SK-N-SH treated with all-trans-retinoic acid at 6 μM for 48 hours (cell line): ENCODE results near the gene LRRC25.

Source experiments
- ATAC-seq: fragments of 200-7000 bp; cut with Tn5 transposase; 3 replicates; pipeline ENCODE4 v1.9.1; 2020; ENCODE audit warnings: mild to moderate bottlenecking, moderate library complexity
- ARNTL ChIP-seq: fragments of 450-650 bp; formaldehyde crosslinking; IDR thresholded peaks from 2 replicates; pipeline ENCODE4 v1.5.0; 2020; ENCODE audit warnings: low read depth, mild to moderate bottlenecking, moderate library complexity, borderline replicate concordance
- BACH2 ChIP-seq: fragments of 250-450 bp; sonication (Bioruptor Pico); IDR thresholded peaks from 2 replicates; pipeline ENCODE4 v1.9.0; 2021; ENCODE audit warnings: mild to moderate bottlenecking, borderline replicate concordance
- CSDC2 ChIP-seq: fragments of 250-450 bp; sonication (Bioruptor Pico); IDR thresholded peaks from 2 replicates; pipeline ENCODE4 v1.5.0; 2020; ENCODE audit warnings: mild to moderate bottlenecking, moderate library complexity
- ESRRG ChIP-seq: fragments of 250-450 bp; sonication (Bioruptor Pico); IDR thresholded peaks from 2 replicates; pipeline ENCODE4 v1.6.1; 2021; ENCODE audit warnings: mild to moderate bottlenecking
- GLIS3 ChIP-seq: fragments of 250-450 bp; sonication (Bioruptor Pico); IDR thresholded peaks from 2 replicates; pipeline ENCODE4 v1.5.0; 2020; ENCODE audit warnings: mild to moderate bottlenecking, moderate library complexity
- ISL1 ChIP-seq: fragments of 250-450 bp; sonication (Bioruptor Pico); IDR thresholded peaks from 2 replicates; pipeline ENCODE4 v2.1.2; 2022; ENCODE audit warnings: mild to moderate bottlenecking, moderate library complexity
- OSR1 ChIP-seq: fragments of 250-450 bp; sonication (Bioruptor Pico); IDR thresholded peaks from 2 replicates; pipeline ENCODE4 v1.8.0; 2022; ENCODE audit warnings: moderate library complexity, mild to moderate bottlenecking, inconsistent platforms
- PPARA ChIP-seq: fragments of 250-450 bp; sonication (Bioruptor Pico); IDR thresholded peaks from 2 replicates; pipeline ENCODE4 v1.5.0; 2020; ENCODE audit warnings: mild to moderate bottlenecking, borderline replicate concordance
- RARB ChIP-seq: fragments of 250-450 bp; sonication (Bioruptor Pico); IDR thresholded peaks from 2 replicates; pipeline ENCODE4 v1.8.0; 2021; ENCODE audit warnings: mild to moderate bottlenecking, moderate library complexity
- SNAI2 ChIP-seq: fragments of 250-450 bp; sonication (Bioruptor Pico); IDR thresholded peaks from 2 replicates; pipeline ENCODE4 v1.5.0; 2020; ENCODE audit warnings: mild to moderate bottlenecking, moderate library complexity
- TCF4 ChIP-seq: fragments of 250-450 bp; sonication (Bioruptor Pico); IDR thresholded peaks from 2 replicates; pipeline ENCODE4 v1.8.0; 2021; ENCODE audit warnings: mild to moderate bottlenecking, moderate library complexity, borderline replicate concordance
- TOX ChIP-seq: fragments of 250-450 bp; sonication (Bioruptor Pico); IDR thresholded peaks from 2 replicates; pipeline ENCODE4 v1.8.0; 2021; ENCODE audit warnings: mild to moderate bottlenecking, moderate library complexity, borderline replicate concordance
- ZC3H10 ChIP-seq: fragments of 250-450 bp; sonication (Bioruptor Pico); IDR thresholded peaks from 2 replicates; pipeline ENCODE4 v1.5.1; 2021; ENCODE audit warnings: mild to moderate bottlenecking, moderate library complexity
- ZFP3 ChIP-seq: fragments of 250-450 bp; sonication (Bioruptor Pico); IDR thresholded peaks from 2 replicates; pipeline ENCODE4 v1.5.0; 2020; ENCODE audit warnings: mild to moderate bottlenecking, moderate library complexity
- ZFP30 ChIP-seq: fragments of 450-650 bp; formaldehyde crosslinking; IDR thresholded peaks from 2 replicates; pipeline ENCODE4 v1.5.0; 2022; ENCODE audit warnings: mild to moderate bottlenecking, moderate library complexity
- ZNF565 ChIP-seq: fragments of 450-650 bp; formaldehyde crosslinking; conservative IDR thresholded peaks from 2 replicates; pipeline ENCODE4 v1.5.0; 2020; ENCODE audit warnings: low read depth, mild to moderate bottlenecking, moderate library complexity
- ZNF70 ChIP-seq: fragments of 450-650 bp; formaldehyde crosslinking; IDR thresholded peaks from 2 replicates; pipeline ENCODE4 v1.5.0; 2020; ENCODE audit warnings: mild to moderate bottlenecking, moderate library complexity
- ZNF8 ChIP-seq: fragments of 450-650 bp; formaldehyde crosslinking; IDR thresholded peaks from 2 replicates; pipeline ENCODE4 v1.5.0; 2020; ENCODE audit warnings: mild to moderate bottlenecking, moderate library complexity
- TF ChIP-seq, protein P1 (sequence below): fragments of 250-450 bp; sonication (Bioruptor Pico); IDR thresholded peaks from 2 replicates; pipeline ENCODE4 v1.8.0; 2021; ENCODE audit warnings: low read depth, mild to moderate bottlenecking, moderate library complexity, borderline replicate concordance
- TF ChIP-seq, protein P2 (sequence below): fragments of 250-450 bp; sonication (Bioruptor Pico); IDR thresholded peaks from 2 replicates; pipeline ENCODE4 v1.5.1; 2020; ENCODE audit warnings: low read depth, mild to moderate bottlenecking, moderate library complexity
- TF ChIP-seq, protein P3 (sequence below): fragments of 250-450 bp; sonication (Bioruptor Pico); IDR thresholded peaks from 2 replicates; pipeline ENCODE4 v1.5.1; 2021; ENCODE audit warnings: mild to moderate bottlenecking, moderate library complexity
- TF ChIP-seq, protein P4 (sequence below): fragments of 250-450 bp; sonication (Bioruptor Pico); IDR thresholded peaks from 2 replicates; pipeline ENCODE4 v1.8.0; 2020; ENCODE audit warnings: mild to moderate bottlenecking, moderate library complexity, borderline replicate concordance
- TF ChIP-seq, protein P5 (sequence below): fragments of 250-450 bp; sonication (Bioruptor Pico); IDR thresholded peaks from 2 replicates; pipeline ENCODE4 v1.5.0; 2020; ENCODE audit warnings: mild to moderate bottlenecking, moderate library complexity

LRRC25 gene

DNA sequence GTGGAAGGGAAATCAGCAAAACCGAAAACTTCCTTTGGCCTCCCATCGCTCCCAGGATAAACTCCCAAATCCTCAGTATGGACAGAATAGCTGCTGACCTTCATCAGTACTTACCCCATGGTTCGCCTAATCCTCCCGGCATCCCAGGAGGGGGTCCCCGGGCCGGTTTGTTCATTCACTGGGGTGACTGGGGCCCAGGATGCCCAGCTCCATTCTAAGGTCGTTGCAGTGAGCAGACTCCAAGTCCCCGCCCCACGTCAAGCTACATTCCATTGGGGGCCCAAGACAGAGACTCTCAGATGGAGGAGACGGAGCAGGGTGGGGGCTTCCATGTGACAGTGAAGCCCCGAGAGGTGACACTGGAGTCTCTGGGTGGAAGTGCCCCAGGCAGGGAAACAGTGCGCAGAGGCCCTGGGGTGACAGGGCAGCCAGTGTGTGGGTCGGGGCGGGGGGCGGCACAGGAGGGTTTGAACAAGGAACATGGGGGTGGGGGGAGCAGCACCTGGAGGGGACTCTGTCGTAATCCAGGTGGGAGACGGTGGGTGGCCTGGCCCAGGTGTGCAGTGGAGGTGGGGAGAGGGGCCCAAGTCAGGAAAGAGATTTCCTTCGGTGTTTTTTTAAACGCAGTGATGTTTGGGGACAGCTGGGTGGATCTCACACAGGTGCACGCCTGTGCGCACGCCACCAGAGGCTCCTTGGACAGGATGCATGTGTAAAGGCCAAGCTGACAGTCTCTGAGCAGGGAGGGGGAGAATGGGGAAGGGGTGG lies 26.9 kb upstream of the LRRC25 start:
- no peak for ATAC-seq
- TF ChIP-seq PPARA (CRISPR knock-in tag) (no peak), ISL1 (CRISPR knock-in tag) (no peak), TOX (no peak), CSDC2 (no peak), OSR1 (CRISPR knock-in tag) (no peak), ZC3H10 (no peak), ZNF565 (no peak), SNAI2 (CRISPR knock-in tag) (no peak), GLIS3 (CRISPR knock-in tag) (no peak), ARNTL (CRISPR knock-in tag) (no peak), ZNF8 (no peak), ZFP3 (no peak), BACH2 (CRISPR knock-in tag) (no peak)
- TF ChIP-seq, protein P1, sequence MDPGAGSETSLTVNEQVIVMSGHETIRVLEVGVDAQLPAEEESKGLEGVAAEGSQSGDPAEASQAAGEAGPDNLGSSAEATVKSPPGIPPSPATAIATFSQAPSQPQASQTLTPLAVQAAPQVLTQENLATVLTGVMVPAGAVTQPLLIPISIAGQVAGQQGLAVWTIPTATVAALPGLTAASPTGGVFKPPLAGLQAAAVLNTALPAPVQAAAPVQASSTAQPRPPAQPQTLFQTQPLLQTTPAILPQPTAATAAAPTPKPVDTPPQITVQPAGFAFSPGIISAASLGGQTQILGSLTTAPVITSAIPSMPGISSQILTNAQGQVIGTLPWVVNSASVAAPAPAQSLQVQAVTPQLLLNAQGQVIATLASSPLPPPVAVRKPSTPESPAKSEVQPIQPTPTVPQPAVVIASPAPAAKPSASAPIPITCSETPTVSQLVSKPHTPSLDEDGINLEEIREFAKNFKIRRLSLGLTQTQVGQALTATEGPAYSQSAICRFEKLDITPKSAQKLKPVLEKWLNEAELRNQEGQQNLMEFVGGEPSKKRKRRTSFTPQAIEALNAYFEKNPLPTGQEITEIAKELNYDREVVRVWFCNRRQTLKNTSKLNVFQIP (CRISPR knock-in tag) = no peak
- TF ChIP-seq, protein P2, sequence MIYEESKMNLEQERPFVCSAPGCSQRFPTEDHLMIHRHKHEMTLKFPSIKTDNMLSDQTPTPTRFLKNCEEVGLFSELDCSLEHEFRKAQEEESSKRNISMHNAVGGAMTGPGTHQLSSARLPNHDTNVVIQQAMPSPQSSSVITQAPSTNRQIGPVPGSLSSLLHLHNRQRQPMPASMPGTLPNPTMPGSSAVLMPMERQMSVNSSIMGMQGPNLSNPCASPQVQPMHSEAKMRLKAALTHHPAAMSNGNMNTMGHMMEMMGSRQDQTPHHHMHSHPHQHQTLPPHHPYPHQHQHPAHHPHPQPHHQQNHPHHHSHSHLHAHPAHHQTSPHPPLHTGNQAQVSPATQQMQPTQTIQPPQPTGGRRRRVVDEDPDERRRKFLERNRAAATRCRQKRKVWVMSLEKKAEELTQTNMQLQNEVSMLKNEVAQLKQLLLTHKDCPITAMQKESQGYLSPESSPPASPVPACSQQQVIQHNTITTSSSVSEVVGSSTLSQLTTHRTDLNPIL (CRISPR knock-in tag) = no peak
- TF ChIP-seq, protein P3, sequence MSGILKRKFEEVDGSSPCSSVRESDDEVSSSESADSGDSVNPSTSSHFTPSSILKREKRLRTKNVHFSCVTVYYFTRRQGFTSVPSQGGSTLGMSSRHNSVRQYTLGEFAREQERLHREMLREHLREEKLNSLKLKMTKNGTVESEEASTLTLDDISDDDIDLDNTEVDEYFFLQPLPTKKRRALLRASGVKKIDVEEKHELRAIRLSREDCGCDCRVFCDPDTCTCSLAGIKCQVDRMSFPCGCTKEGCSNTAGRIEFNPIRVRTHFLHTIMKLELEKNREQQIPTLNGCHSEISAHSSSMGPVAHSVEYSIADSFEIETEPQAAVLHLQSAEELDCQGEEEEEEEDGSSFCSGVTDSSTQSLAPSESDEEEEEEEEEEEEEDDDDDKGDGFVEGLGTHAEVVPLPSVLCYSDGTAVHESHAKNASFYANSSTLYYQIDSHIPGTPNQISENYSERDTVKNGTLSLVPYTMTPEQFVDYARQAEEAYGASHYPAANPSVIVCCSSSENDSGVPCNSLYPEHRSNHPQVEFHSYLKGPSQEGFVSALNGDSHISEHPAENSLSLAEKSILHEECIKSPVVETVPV (CRISPR knock-in tag) = no peak
- TF ChIP-seq, protein P4, sequence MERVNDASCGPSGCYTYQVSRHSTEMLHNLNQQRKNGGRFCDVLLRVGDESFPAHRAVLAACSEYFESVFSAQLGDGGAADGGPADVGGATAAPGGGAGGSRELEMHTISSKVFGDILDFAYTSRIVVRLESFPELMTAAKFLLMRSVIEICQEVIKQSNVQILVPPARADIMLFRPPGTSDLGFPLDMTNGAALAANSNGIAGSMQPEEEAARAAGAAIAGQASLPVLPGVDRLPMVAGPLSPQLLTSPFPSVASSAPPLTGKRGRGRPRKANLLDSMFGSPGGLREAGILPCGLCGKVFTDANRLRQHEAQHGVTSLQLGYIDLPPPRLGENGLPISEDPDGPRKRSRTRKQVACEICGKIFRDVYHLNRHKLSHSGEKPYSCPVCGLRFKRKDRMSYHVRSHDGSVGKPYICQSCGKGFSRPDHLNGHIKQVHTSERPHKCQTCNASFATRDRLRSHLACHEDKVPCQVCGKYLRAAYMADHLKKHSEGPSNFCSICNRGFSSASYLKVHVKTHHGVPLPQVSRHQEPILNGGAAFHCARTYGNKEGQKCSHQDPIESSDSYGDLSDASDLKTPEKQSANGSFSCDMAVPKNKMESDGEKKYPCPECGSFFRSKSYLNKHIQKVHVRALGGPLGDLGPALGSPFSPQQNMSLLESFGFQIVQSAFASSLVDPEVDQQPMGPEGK (CRISPR knock-in tag) = no peak

DNA sequence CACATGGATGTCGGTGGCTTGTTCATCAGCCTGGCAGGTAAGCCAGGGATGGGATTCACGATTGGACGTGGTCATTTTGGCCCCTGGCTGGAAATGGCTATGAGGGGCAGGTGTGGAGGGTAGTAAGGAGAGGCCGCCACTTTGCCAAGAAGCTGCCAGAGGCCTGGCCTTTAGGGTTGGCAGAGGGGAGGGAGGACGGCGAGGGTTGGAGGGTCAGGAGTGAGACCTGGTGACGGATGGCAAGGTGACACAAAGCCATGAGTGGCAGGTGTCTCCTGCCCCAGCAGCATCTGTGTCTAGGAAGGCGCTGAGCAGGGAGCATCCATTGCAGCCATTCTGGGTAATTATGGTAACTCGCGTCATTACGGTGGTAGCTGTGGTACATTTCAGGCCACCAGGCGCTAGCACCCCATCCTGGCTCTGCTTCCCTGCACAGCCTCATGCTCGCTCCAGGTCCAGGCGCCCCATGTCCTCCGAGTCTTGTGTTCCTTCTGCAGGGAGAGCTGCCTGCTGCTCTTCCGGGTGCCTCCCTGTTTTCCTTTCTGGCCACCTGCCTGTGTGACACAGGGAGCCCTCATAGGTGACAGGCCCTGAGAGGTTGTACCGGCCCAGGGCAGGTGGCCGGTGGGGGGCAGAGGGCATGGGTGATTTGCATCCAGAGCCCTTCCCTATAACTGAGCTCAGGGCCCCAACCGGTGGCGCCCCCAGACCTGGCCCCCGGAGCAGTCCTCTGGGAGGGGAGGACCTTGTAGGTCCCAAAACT lies 26.0 kb upstream of the LRRC25 start:
- no peak for ATAC-seq
- TF ChIP-seq, protein P2 (CRISPR knock-in tag) = no peak
- TF ChIP-seq, protein P1 (CRISPR knock-in tag) = no peak
- TF ChIP-seq GLIS3 (CRISPR knock-in tag) = no peak
- TF ChIP-seq RARB (CRISPR knock-in tag) = no peak
- no peak for TF ChIP-seq ZNF565
- TF ChIP-seq ZFP30 (CRISPR knock-in tag) = no peak
- TF ChIP-seq, protein P5, sequence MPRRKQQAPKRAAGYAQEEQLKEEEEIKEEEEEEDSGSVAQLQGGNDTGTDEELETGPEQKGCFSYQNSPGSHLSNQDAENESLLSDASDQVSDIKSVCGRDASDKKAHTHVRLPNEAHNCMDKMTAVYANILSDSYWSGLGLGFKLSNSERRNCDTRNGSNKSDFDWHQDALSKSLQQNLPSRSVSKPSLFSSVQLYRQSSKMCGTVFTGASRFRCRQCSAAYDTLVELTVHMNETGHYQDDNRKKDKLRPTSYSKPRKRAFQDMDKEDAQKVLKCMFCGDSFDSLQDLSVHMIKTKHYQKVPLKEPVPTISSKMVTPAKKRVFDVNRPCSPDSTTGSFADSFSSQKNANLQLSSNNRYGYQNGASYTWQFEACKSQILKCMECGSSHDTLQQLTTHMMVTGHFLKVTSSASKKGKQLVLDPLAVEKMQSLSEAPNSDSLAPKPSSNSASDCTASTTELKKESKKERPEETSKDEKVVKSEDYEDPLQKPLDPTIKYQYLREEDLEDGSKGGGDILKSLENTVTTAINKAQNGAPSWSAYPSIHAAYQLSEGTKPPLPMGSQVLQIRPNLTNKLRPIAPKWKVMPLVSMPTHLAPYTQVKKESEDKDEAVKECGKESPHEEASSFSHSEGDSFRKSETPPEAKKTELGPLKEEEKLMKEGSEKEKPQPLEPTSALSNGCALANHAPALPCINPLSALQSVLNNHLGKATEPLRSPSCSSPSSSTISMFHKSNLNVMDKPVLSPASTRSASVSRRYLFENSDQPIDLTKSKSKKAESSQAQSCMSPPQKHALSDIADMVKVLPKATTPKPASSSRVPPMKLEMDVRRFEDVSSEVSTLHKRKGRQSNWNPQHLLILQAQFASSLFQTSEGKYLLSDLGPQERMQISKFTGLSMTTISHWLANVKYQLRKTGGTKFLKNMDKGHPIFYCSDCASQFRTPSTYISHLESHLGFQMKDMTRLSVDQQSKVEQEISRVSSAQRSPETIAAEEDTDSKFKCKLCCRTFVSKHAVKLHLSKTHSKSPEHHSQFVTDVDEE (CRISPR knock-in tag) = no peak
- no peak for TF ChIP-seq ZFP3
- no peak for TF ChIP-seq ESRRG (CRISPR knock-in tag)
- TF ChIP-seq SNAI2 (CRISPR knock-in tag) = no peak
- no peak for TF ChIP-seq TOX
- TF ChIP-seq TCF4 = no peak
- TF ChIP-seq ZNF70 (CRISPR knock-in tag) = no peak
- TF ChIP-seq, protein P3 (CRISPR knock-in tag) = no peak
